ENCODE measurements around the gene FOXI1. TPM values are rescaled to one million over a fixed set of nuclear protein-coding genes. Genes with fewer than 3 reads are reported as not detected.

Gene FOXI1
- total RNA-seq, 1 experiment from 2014 or later: not detected

Other genes with a start within 250 kb of the FOXI1 start
- not detected for gene INSYN2B, start 125.4 kb upstream of the FOXI1 start, total RNA-seq (2021; ENCODE audit: unreplicated experiment)
- gene C5orf58, start 127.1 kb downstream of the FOXI1 start, total RNA-seq (2021; ENCODE audit: unreplicated experiment): not detected
- gene LCP2, start 191.9 kb downstream of the FOXI1 start, total RNA-seq (2021; ENCODE audit: unreplicated experiment): 0.61 TPM

All from HCT116 (cell line).